ENCODE data around the gene SNAPC1. TPM values are rescaled to one million over a fixed set of nuclear protein-coding genes. Genes with fewer than 3 reads are reported as not detected.

SNAPC1 gene
- total RNA-seq, 1 donor from 2014 or later: 27.8 TPM

DNA sequence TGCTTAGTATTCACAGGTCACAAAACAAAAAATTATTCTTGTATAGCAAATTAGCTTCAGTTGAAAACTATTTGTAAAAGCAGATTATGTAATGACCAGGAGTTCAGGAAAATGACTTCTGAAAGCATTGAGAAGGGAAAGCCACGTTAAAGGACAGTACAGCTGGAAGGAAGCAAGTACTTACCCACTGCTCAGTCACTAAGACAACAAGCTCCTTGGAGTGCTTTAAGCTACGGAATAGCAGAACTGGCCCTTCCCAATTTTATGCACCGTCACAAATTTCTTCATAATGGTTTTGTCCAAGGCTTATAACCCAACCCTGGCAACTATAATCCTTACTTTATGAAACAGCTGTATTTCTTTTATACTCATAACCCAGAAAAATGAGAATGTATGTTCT is 13.0 kb upstream of the SNAPC1 start:
- H3K4me3 Mint-ChIP-seq: no peak overlapping the region
- H3K9ac ChIP-seq: no peak overlapping the region
- no peaks in the 10 kb centered on the region for H3K4me1 ChIP-seq
- peaks cover 30% of the 10 kb centered on the region for H3K36me3 ChIP-seq
- no peaks in the 10 kb centered on the region for H3K9me3 Mint-ChIP-seq
- H3K27me3 Mint-ChIP-seq (ENCODE audit: insufficient read depth, low read depth): no peaks in the 10 kb centered on the region
- H3K27ac ChIP-seq: no peak overlapping the region
- H3K79me2 ChIP-seq (ENCODE audit: low read depth): no peaks in the 10 kb centered on the region
- H3K4me1 Mint-ChIP-seq: no peaks in the 10 kb centered on the region
- no peaks in the 10 kb centered on the region for H3K27me3 ChIP-seq
- no peaks in the 10 kb centered on the region for H3K9me3 ChIP-seq (ENCODE audit: low read depth)
- H4K20me1 ChIP-seq (ENCODE audit: low read depth): peaks cover 2% of the 10 kb centered on the region
- H3F3A ChIP-seq (ENCODE audit: low read depth): peaks cover 36% of the 10 kb centered on the region
- DNase-seq (ENCODE audit: low spot score): no peak
- no peak overlapping the region for H3K4me3 ChIP-seq
- TF ChIP-seq, protein P1, sequence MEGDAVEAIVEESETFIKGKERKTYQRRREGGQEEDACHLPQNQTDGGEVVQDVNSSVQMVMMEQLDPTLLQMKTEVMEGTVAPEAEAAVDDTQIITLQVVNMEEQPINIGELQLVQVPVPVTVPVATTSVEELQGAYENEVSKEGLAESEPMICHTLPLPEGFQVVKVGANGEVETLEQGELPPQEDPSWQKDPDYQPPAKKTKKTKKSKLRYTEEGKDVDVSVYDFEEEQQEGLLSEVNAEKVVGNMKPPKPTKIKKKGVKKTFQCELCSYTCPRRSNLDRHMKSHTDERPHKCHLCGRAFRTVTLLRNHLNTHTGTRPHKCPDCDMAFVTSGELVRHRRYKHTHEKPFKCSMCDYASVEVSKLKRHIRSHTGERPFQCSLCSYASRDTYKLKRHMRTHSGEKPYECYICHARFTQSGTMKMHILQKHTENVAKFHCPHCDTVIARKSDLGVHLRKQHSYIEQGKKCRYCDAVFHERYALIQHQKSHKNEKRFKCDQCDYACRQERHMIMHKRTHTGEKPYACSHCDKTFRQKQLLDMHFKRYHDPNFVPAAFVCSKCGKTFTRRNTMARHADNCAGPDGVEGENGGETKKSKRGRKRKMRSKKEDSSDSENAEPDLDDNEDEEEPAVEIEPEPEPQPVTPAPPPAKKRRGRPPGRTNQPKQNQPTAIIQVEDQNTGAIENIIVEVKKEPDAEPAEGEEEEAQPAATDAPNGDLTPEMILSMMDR (IDR thresholded peaks at IDR 0.05): no peak
- TF ChIP-seq EZH2 (IDR thresholded peaks at IDR 0.05) (no peak), EZH2phosphoT487 (IDR thresholded peaks at IDR 0.05) (no peak)
- no peak overlapping the region for H2AFZ ChIP-seq (replicated peaks)
- H3K36me3 Mint-ChIP-seq: peaks cover 22% of the 10 kb centered on the region
- H3K27ac Mint-ChIP-seq: no peak overlapping the region
- H3K4me2 ChIP-seq: no peak overlapping the region

DNA sequence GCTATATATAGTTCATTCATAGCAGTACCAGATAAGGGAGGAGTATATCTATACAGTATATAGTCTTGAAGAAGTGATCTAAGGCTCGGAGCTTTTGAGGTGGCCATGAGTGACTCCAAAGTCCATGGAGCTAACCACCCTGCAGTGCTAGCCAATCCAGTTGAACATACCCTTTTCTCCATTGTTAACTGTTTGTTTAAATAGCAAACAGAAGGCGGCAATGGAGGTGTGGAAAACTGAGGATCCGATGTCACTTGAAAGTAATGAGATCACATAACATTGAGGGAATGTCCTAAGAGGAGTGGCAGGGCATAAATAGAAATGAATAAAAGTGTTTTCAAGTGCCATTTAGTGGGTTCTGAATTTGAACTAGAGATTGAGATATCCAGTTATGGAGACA is 12.4 kb upstream of the SNAPC1 start:
- peaks cover 22% of the 10 kb centered on the region for H3K36me3 Mint-ChIP-seq
- Histone ChIP-seq H2AFZ (replicated peaks) (no peak overlapping the region), H3K27ac (peak overlapping the region; percentile 34), H3K36me3 (peaks cover 30% of the 10 kb centered on the region), H3K4me1 (peaks cover 3% of the 10 kb centered on the region), H3K4me3 (no peak overlapping the region), H4K20me1 (ENCODE audit: low read depth) (peaks cover 2% of the 10 kb centered on the region), H3K9ac (no peak overlapping the region), H3K79me2 (ENCODE audit: low read depth) (no peaks in the 10 kb centered on the region), H3K9me3 (ENCODE audit: low read depth) (no peaks in the 10 kb centered on the region), H3K4me2 (no peak overlapping the region), H3K27me3 (no peaks in the 10 kb centered on the region), H3F3A (ENCODE audit: low read depth) (peaks cover 42% of the 10 kb centered on the region)
- DNase-seq (ENCODE audit: low spot score): no peak
- no peak overlapping the region for H3K4me3 Mint-ChIP-seq
- H3K4me1 Mint-ChIP-seq: peaks cover 4% of the 10 kb centered on the region
- H3K9me3 Mint-ChIP-seq: no peaks in the 10 kb centered on the region
- TF ChIP-seq EZH2phosphoT487 (IDR thresholded peaks at IDR 0.05) (no peak), EZH2 (IDR thresholded peaks at IDR 0.05) (no peak)
- TF ChIP-seq, protein P1 (IDR thresholded peaks at IDR 0.05): no peak
- no peak overlapping the region for H3K27ac Mint-ChIP-seq
- H3K27me3 Mint-ChIP-seq (ENCODE audit: insufficient read depth, low read depth): no peaks in the 10 kb centered on the region

DNA sequence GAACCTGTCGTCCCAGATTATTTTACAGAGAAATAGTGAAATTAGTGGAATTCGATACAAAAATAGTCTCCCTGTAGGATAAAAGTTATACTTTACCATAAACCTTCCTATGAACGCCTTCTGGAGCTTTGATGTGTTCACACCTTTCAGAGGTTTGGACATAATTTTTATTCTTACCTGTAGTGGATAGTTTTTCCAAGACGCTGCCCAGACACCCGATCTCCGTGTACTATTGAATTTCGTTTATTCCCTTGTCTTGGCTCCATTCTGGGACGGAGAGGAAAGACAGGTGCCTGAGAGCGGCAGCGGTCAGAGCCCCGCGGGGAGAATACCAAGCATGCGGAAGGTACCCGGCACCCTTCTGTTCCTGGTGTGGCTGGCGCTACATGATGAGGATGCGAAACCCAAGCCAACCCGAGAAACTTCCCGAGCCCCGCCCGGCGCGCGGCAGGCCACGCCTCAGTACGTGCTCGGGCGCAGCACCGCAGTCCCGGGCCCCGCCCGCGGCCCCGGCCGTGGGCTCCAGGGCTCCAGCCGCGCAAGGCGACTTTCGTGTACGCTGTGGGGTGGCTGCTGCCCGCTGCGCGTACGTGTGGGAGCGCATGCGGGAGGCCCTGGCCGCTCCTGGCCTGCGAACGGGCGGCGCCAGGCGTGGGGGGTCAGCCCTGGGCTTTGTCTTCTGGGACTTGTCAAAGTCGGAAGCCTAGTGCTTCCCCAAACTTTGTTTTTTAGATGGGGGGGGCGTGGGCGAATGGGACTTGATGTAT is 11.3 kb upstream of the SNAPC1 start:
- no peaks in the 10 kb centered on the region for H3K27me3 Mint-ChIP-seq (ENCODE audit: insufficient read depth, low read depth)
- H3K4me3 ChIP-seq: no peak overlapping the region
- no peak overlapping the region for H3K9ac ChIP-seq
- H3K79me2 ChIP-seq (ENCODE audit: low read depth): no peaks in the 10 kb centered on the region
- H3K4me3 Mint-ChIP-seq: peak overlapping the region; percentile 18
- H3K27ac Mint-ChIP-seq: no peak overlapping the region
- H4K20me1 ChIP-seq (ENCODE audit: low read depth): peaks cover 2% of the 10 kb centered on the region
- peaks cover 4% of the 10 kb centered on the region for H3K4me1 ChIP-seq
- H3K4me1 Mint-ChIP-seq: peaks cover 4% of the 10 kb centered on the region
- no peak for DNase-seq (ENCODE audit: low spot score)
- H3K36me3 ChIP-seq: peaks cover 24% of the 10 kb centered on the region
- no peaks in the 10 kb centered on the region for H3K9me3 ChIP-seq (ENCODE audit: low read depth)
- H3K36me3 Mint-ChIP-seq: peaks cover 14% of the 10 kb centered on the region
- H3K9me3 Mint-ChIP-seq: no peaks in the 10 kb centered on the region
- no peaks in the 10 kb centered on the region for H3K27me3 ChIP-seq
- no peak overlapping the region for H3K27ac ChIP-seq
- no peak overlapping the region for H3K4me2 ChIP-seq
- H2AFZ ChIP-seq (replicated peaks): no peak overlapping the region
- H3F3A ChIP-seq (ENCODE audit: low read depth): peaks cover 41% of the 10 kb centered on the region
- TF ChIP-seq, protein P1 (IDR thresholded peaks at IDR 0.05): no peak
- no peak for TF ChIP-seq EZH2phosphoT487 (IDR thresholded peaks at IDR 0.05)
- no peak for TF ChIP-seq EZH2 (IDR thresholded peaks at IDR 0.05)

Data from neural progenitor cell (in vitro differentiated cells).